HepG2 (cell line): ENCODE results near the gene COPS8. TPM values are rescaled to one million over a fixed set of nuclear protein-coding genes. Genes with fewer than 3 reads are reported as not detected.

Source experiments
- AKAP8 ChIP-seq: sonication (generic); formaldehyde crosslinking; IDR thresholded peaks from 2 replicates; pipeline ENCODE4 v1.5.1; 2020; ENCODE audit warnings: mild to moderate bottlenecking, missing genetic modification reagents
- ASH2L ChIP-seq: fragments of 300-600, 200-600 bp; sonication (generic); IDR thresholded peaks from 2 replicates; pipeline ENCODE4 v1.7.0; 2017; ENCODE audit warnings: low read depth, mild to moderate bottlenecking, moderate library complexity, mixed read lengths, low read length; ENCODE audit not compliant: insufficient read length
- CHD4 ChIP-seq: fragments of 200-600 bp; sonication (generic); IDR thresholded peaks from 2 replicates; pipeline ENCODE4 v1.7.0; 2017; ENCODE audit warnings: mild to moderate bottlenecking, low read length, borderline replicate concordance
- CSRNP1 ChIP-seq: sonication (generic); formaldehyde crosslinking; IDR thresholded peaks from 2 replicates; pipeline ENCODE4 v1.8.1; 2023; ENCODE audit warnings: mild to moderate bottlenecking, missing genetic modification reagents
- ERF ChIP-seq: IDR thresholded peaks from 2 replicates; pipeline ENCODE4 v1.6.1; 2018; ENCODE audit warnings: missing biosample characterization, missing genetic modification reagents
- HCFC1 ChIP-seq: fragments of 150-350 bp; IDR thresholded peaks from 2 replicates; pipeline ENCODE4 v1.6.1; 2014; ENCODE audit warnings: low read depth, low read length
- HNRNPH1 ChIP-seq: fragments of 200-400 bp; formaldehyde crosslinking; optimal IDR thresholded peaks from 2 replicates; pipeline ENCODE3; 2017; ENCODE audit warnings: mild to moderate bottlenecking, low read depth, low read length
- MED8 ChIP-seq: sonication (generic); formaldehyde crosslinking; IDR thresholded peaks from 2 replicates; pipeline ENCODE4 v1.8.1; 2023; ENCODE audit warnings: mild to moderate bottlenecking, missing genetic modification reagents; ENCODE audit not compliant: insufficient replicate concordance
- MLLT10 ChIP-seq: sonication (generic); formaldehyde crosslinking; IDR thresholded peaks from 2 replicates; pipeline ENCODE4 v1.4.0; 2020; ENCODE audit warnings: missing genetic modification reagents
- MTA1 ChIP-seq: sonication (generic); formaldehyde crosslinking; IDR thresholded peaks from 2 replicates; pipeline ENCODE4 v1.4.0; 2020; ENCODE audit warnings: missing genetic modification reagents, mild to moderate bottlenecking, borderline replicate concordance
- PHB2 ChIP-seq: fragments of 450-650 bp; IDR thresholded peaks from 2 replicates; pipeline ENCODE4 v1.6.1; 2018; ENCODE audit not compliant: partially characterized antibody
- TBP ChIP-seq: sonication (generic); formaldehyde crosslinking; IDR thresholded peaks from 2 replicates; pipeline ENCODE4 v1.5.0; 2020; ENCODE audit warnings: missing genetic modification reagents
- TSC22D2 ChIP-seq: sonication (generic); formaldehyde crosslinking; IDR thresholded peaks from 2 replicates; pipeline ENCODE4 v1.5.1; 2020; ENCODE audit warnings: missing genetic modification reagents, mild to moderate bottlenecking, borderline replicate concordance
- ZBTB1 ChIP-seq: sonication (generic); formaldehyde crosslinking; IDR thresholded peaks from 2 replicates; pipeline ENCODE4 v1.4.0; 2020; ENCODE audit warnings: missing genetic modification reagents, borderline replicate concordance
- ZNF180 ChIP-seq: sonication (generic); formaldehyde crosslinking; IDR thresholded peaks from 2 replicates; pipeline ENCODE4 v1.4.0; 2020; ENCODE audit warnings: low read depth, missing genetic modification reagents, borderline replicate concordance
- ZNF317 ChIP-seq: sonication (generic); formaldehyde crosslinking; IDR thresholded peaks from 2 replicates; pipeline ENCODE4 v1.5.0; 2020; ENCODE audit warnings: mild to moderate bottlenecking, missing genetic modification reagents
- ZNF367 ChIP-seq: sonication (generic); formaldehyde crosslinking; IDR thresholded peaks from 2 replicates; pipeline ENCODE4 v1.4.0; 2020; ENCODE audit warnings: missing genetic modification reagents, borderline replicate concordance
- ZNF460 ChIP-seq: sonication (generic); formaldehyde crosslinking; IDR thresholded peaks from 2 replicates; pipeline ENCODE4 v1.5.1; 2020; ENCODE audit warnings: missing genetic modification reagents, mild to moderate bottlenecking, borderline replicate concordance
- ZNF556 ChIP-seq: sonication (generic); formaldehyde crosslinking; IDR thresholded peaks from 2 replicates; pipeline ENCODE4 v1.4.0; 2020; ENCODE audit warnings: mild to moderate bottlenecking, missing genetic modification reagents, borderline replicate concordance
- ZNF598 ChIP-seq: sonication (generic); formaldehyde crosslinking; IDR thresholded peaks from 2 replicates; pipeline ENCODE4 v1.5.1; 2020; ENCODE audit warnings: mild to moderate bottlenecking, missing genetic modification reagents, borderline replicate concordance
- ZNF629 ChIP-seq: sonication (generic); formaldehyde crosslinking; conservative IDR thresholded peaks from 2 replicates; pipeline ENCODE4 v1.5.0; 2020; ENCODE audit warnings: missing genetic modification reagents
- ZNF850 ChIP-seq: sonication (generic); formaldehyde crosslinking; conservative IDR thresholded peaks from 2 replicates; pipeline ENCODE4 v1.9.0; 2021; ENCODE audit warnings: mild to moderate bottlenecking, missing genetic modification reagents
- polyA plus RNA-seq, 8 experiments: library from polyadenylated mRNA; depleted of rRNA in 3 of 8; stranded (reverse) in 7 of 8; unstranded in 1 of 8; fragments of >200 nt; fragmentation: Illumina TruSeq in 4 of 8; extraction: Trizol in 4 of 8; gene quantifications; 2 replicates each; pipeline versions ENCODE4 v1.2.1 to v1.2.3, GENCODE V29; 2011 to 2016; ENCODE audit warnings: low read depth in 4 of 8, missing spikeins in 1 of 8, mixed read lengths in 1 of 8; ENCODE audit not compliant: insufficient read depth in 1 of 8
- total RNA-seq, 5 experiments: library from RNA; depleted of rRNA; stranded (reverse); fragments of >200 nt; fragmentation: Illumina TruSeq; extraction: Trizol; gene quantifications; 2 replicates each; pipeline ENCODE4 v1.2.3, GENCODE V29; 2016; ENCODE audit warnings: low read depth in 1 of 5
- TF ChIP-seq, protein P1 (sequence below), 2 experiments: IDR thresholded peaks; 2 replicates each; pipeline ENCODE4 v1.6.1; 2011 to 2012; ENCODE audit warnings: low read length in 2 of 2, borderline replicate concordance in 1 of 2, low read depth in 1 of 2, mild to moderate bottlenecking in 1 of 2, moderate library complexity in 1 of 2
- TF ChIP-seq, protein P2 (sequence below): sonication (generic); formaldehyde crosslinking; conservative IDR thresholded peaks from 2 replicates; pipeline ENCODE4 v1.4.0; 2020; ENCODE audit warnings: missing genetic modification reagents

COPS8 gene
- total and polyA plus RNA-seq, 2 of the 13 experiments (the other 11 are each of a cell fraction or from before 2014, with no cell fraction given), result 86.3 to 96.6 TPM

- TF ChIP-seq ZNF180 (CRISPR knock-in tag) (no peak), ZNF317 (CRISPR knock-in tag) (peak; percentile 92; the same call in 1 of the 2 replicates), TSC22D2 (CRISPR knock-in tag) (no peak; the same call in 1 of the 2 replicates), ZNF556 (peak; percentile 64; the same call in 1 of the 2 replicates), HNRNPH1 (no peak), HCFC1 (no peak; the same call in 1 of the 2 replicates), ERF (CRISPR knock-in tag) (peak; percentile 87), ZNF850 (CRISPR knock-in tag) (no peak), ZNF460 (CRISPR knock-in tag) (no peak), MLLT10 (no peak), ZNF629 (peak; percentile 11; the same call in 1 of the 2 replicates), TBP (CRISPR knock-in tag) (no peak), AKAP8 (CRISPR knock-in tag) (peak; percentile 89), ZNF598 (CRISPR knock-in tag) (peak; percentile 86; the same call in 1 of the 2 replicates), ASH2L (peak; percentile 87), CHD4 (no peak), ZBTB1 (CRISPR knock-in tag) (no peak), MED8 (peak; percentile 56), MTA1 (CRISPR knock-in tag) (peak; percentile 61; the same call in 1 of the 2 replicates), ZNF367 (CRISPR knock-in tag) (no peak), CSRNP1 (CRISPR knock-in tag) (peak; percentile 18; the same call in 1 of the 2 replicates), PHB2 (no peak)
- TF ChIP-seq, protein P1, sequence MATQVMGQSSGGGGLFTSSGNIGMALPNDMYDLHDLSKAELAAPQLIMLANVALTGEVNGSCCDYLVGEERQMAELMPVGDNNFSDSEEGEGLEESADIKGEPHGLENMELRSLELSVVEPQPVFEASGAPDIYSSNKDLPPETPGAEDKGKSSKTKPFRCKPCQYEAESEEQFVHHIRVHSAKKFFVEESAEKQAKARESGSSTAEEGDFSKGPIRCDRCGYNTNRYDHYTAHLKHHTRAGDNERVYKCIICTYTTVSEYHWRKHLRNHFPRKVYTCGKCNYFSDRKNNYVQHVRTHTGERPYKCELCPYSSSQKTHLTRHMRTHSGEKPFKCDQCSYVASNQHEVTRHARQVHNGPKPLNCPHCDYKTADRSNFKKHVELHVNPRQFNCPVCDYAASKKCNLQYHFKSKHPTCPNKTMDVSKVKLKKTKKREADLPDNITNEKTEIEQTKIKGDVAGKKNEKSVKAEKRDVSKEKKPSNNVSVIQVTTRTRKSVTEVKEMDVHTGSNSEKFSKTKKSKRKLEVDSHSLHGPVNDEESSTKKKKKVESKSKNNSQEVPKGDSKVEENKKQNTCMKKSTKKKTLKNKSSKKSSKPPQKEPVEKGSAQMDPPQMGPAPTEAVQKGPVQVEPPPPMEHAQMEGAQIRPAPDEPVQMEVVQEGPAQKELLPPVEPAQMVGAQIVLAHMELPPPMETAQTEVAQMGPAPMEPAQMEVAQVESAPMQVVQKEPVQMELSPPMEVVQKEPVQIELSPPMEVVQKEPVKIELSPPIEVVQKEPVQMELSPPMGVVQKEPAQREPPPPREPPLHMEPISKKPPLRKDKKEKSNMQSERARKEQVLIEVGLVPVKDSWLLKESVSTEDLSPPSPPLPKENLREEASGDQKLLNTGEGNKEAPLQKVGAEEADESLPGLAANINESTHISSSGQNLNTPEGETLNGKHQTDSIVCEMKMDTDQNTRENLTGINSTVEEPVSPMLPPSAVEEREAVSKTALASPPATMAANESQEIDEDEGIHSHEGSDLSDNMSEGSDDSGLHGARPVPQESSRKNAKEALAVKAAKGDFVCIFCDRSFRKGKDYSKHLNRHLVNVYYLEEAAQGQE (IDR thresholded peaks at IDR 0.05; ENCODE audit: borderline replicate concordance in 1 of 2, low read depth in 1 of 2, low read length in 2 of 2), result no peak; a peak in 1 of 4 replicates
- TF ChIP-seq, protein P2, sequence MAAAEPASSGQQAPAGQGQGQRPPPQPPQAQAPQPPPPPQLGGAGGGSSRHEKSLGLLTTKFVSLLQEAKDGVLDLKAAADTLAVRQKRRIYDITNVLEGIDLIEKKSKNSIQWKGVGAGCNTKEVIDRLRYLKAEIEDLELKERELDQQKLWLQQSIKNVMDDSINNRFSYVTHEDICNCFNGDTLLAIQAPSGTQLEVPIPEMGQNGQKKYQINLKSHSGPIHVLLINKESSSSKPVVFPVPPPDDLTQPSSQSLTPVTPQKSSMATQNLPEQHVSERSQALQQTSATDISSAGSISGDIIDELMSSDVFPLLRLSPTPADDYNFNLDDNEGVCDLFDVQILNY, result no peak
These were observed 9.7 kb upstream of the COPS8 start (continued) for GRCh38 chr2:237075749-237076599.
